ENCODE data around the gene MIB2.

DNA sequence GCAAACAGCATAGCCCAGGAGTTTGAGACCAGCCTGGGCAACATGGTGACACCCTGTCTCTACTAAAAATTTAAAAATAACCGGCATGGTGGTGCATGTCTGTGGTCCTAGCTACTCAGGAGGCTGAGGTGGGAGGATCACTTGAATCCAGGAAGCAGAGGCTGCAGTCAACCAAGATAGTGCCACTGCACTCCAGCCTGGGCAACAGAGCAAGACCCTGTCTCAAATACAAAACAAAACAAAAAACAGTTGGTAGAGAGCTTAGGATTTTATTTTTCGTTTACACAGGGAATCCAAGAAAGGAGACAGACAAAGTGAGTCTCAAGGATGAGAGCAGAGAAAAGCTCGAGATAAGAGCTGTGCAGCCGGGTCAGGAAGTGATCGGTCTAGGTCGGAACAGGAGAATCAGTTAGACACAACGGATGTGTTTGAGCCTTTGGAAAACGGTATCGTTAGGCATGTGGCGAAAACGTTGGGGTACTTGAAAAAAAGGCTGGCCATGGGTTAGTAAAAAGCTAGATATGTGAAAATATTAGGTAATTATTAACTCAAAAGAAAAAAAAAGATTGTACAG is 1.7 kb upstream of the MIB2 start:
- TF ChIP-seq, protein P1, sequence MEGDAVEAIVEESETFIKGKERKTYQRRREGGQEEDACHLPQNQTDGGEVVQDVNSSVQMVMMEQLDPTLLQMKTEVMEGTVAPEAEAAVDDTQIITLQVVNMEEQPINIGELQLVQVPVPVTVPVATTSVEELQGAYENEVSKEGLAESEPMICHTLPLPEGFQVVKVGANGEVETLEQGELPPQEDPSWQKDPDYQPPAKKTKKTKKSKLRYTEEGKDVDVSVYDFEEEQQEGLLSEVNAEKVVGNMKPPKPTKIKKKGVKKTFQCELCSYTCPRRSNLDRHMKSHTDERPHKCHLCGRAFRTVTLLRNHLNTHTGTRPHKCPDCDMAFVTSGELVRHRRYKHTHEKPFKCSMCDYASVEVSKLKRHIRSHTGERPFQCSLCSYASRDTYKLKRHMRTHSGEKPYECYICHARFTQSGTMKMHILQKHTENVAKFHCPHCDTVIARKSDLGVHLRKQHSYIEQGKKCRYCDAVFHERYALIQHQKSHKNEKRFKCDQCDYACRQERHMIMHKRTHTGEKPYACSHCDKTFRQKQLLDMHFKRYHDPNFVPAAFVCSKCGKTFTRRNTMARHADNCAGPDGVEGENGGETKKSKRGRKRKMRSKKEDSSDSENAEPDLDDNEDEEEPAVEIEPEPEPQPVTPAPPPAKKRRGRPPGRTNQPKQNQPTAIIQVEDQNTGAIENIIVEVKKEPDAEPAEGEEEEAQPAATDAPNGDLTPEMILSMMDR (conservative IDR thresholded peaks at IDR 0.05 in 1 of 2, IDR thresholded peaks at IDR 0.05 in 1 of 2; ENCODE audit: low read depth in 1 of 2, low read length in 2 of 2) = no peak
- TF ChIP-seq EZH2 (IDR thresholded peaks at IDR 0.05; ENCODE audit: low read length, missing control alignments) = no peak
